ENCODE data around the gene WNK4.
"Not testable (repeated sequence)": the region's sequence is repeated elsewhere in the genome, so short reads cannot be mapped to it uniquely, and the experiment has no call there.

WNK4 gene

DNA sequence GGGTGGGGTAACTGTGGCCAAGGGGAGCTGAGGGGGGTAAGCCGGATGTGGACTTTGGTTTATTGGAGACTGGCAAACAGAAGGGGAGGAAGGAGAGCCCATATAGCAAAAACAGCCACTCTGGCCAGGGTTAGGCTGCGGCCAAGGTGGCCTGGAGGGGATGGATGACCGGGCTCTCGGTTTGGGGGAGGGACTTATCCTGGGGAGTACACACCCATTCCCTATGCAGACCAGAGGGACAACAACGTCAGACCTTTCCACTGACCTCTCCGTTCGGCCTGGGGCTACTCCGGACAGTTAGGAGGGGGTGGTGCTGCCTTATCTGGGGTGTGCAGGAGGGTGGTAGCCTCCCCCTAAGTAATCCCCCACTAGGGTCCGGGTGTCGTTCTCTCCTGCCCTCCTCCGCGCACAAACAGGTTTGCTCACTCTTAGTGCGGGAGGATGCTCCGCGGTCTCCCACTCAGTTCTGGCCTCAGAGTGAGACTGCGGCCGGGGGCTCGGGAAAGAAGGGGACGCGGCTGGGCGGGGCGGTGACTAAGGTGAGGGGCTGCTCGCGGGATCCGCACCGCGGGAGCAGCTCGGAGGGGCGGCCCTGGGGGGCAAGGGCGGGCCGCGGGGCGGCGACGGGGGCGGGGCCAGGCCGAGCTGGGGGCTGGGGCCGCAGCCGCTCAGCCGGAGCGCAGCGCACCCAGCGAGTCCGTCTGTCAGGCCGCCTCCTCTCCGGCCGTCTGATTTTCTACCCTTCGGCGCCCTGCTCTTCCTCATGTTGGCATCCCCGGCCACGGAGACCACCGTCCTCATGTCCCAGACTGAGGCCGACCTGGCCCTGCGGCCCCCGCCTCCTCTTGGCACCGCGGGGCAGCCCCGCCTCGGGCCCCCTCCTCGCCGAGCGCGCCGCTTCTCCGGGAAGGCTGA is at the start of gene WNK4:
TSS of gene WNK4 (plus strand) at position 675 of the 915 bp plus-strand sequence. CDS start at position 764, 89 bp downstream.
- no peak for DNase-seq (ENCODE audit: low read depth)

DNA sequence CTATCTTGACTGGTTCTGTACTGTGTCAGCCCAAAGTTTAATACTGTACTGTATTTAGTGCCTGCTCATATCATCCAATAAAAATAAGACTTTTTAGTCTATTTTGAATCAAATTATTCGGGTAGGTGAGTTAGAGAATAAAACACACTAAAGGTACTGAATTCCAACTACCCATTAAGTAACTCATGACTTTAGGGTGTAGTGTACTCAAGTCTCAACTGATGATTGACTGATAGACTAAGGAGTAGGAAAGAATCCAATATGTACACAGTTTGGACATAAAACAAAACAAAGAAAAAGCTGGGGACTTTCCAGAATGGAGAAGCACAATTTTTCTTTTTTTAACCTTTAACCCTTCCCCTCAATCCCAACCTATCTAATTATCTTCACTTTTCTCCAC is 39.7 kb upstream of the WNK4 start:
- DNase-seq (ENCODE audit: low read depth): no peak

DNA sequence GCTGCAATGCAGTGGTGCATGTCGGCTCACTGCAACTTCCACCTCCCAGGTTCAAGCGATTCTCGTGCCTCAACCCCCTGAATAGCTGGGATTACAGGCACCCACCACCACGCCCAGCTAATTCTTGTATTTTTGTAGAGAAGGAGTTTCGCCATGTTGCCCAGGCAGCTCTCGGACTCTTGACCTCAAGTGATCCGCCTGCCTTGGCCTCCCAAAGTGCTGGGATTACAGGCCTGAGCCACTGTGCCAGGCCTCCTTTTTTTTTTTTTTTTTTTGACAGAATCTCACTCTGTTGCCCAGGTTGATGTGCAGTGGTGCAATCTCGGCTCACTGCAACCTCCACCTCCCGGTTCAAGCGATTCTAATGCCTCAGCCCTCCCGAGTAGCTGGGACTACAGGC is 37.5 kb upstream of the WNK4 start:
- not testable (repeated sequence) for DNase-seq (ENCODE audit: low read depth)

DNA sequence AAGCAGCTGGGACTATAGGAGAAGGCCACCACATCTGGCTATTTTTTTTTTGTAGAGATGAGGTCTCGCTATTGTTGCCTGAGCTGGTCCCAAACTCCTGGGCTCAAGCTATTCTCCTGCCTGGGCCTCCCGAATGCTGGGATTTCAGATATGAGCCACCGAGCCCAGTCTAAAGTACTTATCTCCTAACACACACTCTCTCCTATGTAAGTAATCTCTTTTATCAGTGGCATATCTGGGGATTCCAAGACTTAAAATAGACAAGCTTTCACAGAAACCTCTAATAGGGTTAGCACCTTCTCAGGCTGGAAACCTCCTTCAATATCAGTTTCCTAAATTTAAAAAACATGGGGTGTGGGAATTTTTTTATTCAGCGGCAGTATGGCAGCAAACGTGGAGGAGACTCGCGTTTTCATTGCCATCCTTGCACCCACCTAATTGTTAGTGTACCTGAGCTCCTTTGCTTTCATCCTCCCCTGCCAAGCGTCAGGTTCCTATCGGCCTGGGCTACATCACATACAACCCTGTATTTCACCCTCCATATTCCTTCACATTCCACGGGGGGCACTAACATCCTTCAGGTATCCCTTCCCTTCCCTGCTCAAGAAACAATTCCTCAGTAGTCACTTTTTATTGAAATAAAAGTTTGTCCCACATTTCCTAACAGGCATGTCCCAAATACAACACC is 36.7 kb upstream of the WNK4 start:
- no peak for DNase-seq (ENCODE audit: low read depth)

DNA sequence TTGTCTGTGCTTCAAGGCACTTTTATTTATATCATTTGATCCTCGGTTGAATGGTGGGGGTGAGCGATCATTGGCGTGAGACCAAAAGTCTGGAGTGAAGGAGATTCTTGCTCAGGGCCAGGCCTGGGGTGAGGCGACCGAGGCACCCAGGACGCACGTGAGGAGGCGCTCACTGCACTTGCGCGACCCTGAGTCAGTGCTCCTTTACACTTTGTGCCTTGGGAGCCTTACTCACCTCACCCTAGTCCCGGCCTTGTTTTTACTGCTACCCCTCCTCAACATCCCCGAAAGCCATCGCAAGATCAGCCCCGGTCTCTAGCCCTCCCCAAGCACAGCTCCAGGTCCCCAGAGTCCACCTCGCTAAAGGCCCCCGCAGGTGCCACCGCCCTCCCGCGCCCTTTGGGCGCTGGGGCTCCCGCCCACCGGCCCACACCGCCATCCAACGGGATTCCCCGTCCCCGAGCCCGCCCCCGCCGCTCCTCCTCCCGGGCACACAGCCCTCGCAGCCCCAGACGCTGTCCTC is 36.1 kb upstream of the WNK4 start:
- DNase-seq (ENCODE audit: low read depth): peak; percentile 40

DNA sequence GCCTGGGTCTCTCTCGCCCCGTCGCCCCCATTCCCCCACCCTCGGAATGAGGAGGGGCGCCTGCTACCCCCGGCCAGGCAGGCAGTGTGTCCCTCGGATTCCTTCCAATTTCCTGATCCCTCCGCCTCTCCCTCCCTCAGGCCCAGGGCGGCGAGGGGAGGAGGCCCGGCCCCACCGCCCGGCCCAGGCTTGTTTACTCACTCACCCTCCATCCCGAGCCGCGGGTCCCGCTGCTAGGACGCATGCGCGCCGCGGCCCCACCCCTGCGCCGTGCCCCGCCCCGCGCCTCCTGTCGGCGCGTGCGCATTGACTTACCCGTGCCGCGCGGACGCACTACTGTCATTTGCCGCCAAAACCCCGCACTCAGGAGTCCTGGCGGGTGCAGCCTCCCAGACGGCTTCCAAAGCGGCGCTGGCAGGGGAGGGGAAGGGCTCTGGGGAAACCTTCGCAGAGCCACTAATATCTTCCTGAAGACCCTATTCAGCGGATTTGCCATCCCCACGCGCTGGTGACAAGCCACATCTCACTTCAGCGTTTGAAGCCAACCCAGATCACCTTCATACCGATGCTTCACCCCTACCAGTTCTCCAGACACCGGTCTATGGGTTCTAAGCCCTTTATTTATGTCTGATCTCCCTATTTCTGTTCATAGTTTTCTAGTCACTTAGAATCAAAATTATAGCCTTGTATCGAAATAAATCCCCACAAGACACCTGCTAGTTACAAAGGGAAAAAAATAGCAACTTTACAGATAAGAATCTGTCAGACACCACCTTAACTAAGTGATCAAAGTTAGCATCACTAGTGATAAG is 35.4 kb upstream of the WNK4 start, which contains the start of gene EZH1:
TSS of gene EZH1 (minus strand) at position 235 of the 812 bp plus-strand sequence. CDS start 16,099 bp downstream, outside the sequence.
- peak; percentile 81 for DNase-seq (ENCODE audit: low read depth)

DNA sequence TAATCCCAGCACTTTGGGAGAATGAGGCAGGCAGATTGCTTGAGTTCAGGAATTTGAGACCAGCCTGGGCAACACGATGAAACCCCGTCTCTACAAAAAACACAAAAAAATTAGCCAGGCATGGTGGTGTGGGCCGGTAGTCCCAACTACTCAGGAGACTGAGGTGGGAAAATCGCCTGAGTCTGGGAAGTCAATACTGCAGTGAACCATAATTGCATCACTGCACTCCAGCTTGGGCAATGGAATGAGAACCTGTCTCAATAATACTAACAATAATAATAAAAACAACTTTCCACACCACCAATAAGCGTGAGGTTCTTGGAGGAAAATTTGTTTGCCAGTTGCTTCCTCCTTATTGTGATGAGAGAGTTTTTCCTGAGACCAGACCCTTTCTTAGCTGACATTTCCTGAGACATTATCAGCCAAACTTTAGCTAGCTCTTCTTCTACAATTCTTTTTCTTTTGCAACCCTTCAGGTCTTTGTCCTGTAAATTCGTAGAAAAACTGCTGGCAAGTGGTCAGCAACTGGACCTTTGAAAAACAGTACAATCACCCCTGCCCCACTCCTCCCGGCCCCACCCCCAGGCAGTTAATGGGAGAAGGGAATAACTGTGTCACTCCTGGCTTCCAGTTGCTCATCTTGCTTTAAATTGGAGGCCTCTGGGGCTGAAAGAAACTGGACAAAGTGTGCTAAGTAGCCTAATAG is 32.1 kb upstream of the WNK4 start:
- DNase-seq (ENCODE audit: low read depth): no peak

DNA sequence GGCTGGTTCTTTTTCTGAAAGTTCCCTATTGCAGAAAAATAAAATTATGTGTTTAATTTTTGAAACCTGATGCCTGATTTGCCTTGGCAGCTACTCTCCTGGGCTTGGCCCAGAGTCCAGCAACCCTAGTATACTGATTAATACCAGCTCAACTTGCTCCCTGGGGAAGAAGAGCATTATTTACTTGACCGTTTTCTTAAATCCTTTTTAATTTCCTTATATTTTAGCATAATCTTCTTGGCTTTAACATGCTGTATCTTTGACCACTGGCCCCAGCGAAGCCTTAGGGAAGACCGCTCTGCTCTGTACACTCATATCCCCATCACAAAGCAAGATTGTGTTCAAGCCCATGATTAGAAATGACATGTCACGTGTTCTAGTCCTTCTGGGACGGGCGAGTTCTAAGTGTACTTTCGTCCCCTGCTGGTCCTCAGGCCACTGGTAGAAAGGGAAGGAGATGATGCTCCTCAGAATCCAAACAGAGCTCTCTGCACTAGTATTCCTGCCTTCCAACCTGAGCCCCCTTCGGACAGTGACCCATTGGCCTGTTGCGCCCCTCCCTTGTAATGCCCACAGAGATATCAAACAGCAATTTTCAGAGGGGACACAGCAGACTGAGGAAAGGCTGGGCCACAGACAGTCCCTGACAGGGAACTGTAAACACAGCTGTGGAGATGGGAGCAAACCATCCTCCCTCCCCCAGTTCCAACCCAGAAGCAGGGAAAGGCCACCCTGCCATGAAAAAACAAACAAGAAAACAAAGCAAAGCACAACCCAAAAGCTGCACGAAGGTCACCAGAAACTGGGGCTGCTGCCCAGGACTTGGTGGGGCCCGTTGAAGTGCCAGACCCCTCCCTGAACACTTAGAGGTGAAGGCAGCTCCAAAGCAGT is 31.3 kb upstream of the WNK4 start:
- DNase-seq (ENCODE audit: low read depth): no peak

DNA sequence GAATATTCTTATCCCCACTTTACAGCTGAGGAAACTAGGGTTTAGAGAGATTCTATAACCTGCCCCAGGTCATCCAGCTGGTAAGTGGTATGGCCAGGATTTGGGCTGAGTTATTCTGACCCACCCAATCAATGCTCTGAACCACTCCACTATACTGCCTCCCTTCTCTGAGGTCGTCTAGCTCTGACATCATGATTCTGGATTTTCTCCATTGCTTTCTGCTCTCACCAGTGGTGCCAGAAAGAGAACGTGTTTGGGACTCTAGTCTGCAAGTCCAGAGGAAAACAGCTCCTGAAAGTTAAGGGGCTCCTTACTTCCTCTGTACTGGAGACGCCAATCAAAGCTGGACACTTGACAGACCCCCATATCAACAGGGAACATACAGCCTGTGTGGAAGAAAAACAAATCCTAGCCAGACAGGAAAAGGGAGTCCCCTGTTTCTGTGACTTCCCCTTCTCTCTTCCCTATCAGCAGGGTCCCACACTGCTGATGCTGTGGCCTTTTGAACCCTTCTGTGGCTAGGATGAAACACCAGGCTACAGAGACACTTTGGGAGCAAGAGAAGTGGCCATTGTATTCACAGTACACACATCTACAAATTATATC is 29.6 kb upstream of the WNK4 start:
- DNase-seq (ENCODE audit: low read depth): no peak

DNA sequence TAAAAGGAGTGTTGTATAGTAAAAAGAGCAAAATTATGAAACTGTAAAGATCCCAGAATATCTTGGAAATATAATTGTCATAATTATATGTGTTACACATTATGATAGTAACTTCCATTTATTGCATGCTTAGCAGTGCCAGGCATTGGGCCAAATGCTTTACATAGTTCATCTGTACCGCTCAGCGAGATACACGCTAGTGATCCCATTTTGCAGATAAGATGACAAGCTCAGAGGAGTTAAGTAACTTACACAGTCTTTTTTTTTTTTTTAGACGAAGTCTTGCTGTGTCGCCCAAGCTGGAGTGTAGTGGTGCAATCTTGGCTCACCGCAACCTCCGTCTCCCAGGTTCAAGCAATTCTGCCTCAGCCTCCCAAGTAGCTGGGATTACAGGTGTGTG is 28.8 kb upstream of the WNK4 start:
- no peak for DNase-seq (ENCODE audit: low read depth)

DNA sequence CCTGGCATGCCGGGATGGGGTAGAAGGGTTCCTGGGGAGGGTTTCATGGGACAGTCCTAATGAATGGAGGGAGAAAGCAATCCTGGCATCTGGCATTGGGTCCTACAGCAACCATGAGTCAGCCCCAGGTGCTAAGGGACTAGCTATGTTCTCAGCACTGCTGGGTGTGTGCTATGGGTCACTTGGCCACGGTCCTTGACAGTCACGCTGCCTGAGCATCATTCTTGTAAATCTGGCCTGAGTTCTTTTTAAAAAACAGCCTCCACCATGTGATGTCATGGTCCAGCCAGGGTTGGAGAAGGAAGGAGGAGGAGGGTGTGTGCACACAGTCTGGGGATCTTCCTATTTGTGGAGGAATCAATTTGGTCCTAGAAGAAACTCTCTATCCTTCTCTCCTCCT is 25.6 kb upstream of the WNK4 start:
- DNase-seq (ENCODE audit: low read depth): no peak

DNA sequence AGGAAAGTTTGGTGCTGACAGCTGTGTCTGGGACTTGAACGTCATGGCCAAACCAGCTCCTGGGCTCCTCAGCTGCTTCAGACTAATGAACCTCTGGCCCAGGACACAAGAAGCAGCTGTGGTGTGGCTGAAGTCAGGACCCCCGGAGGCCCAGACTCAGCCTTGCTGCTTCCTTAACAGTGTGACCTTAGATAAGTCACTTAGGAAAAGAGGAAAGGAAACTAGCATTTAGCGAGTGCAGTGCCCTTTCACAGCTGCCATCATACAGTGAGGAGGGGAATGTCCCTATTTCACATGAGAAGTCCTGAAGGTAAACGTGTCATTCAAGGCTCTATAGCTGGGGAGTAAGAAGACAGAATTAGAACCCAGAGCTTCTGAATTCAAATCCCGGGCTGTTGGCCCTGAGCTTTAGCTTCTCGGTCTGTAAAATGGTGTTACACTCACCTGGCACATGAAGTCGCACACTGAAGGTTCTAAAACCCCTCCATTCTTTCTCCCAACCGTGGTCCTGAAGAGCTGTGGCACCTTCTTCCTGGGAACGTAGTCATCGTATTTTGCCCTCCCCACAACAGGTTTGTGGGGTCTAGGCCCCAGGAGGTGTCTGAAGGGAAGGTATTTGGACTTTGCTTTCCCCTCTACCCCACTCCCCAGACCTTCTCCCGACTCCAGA is 20.3 kb upstream of the WNK4 start:
- no peak for DNase-seq (ENCODE audit: low read depth)

DNA sequence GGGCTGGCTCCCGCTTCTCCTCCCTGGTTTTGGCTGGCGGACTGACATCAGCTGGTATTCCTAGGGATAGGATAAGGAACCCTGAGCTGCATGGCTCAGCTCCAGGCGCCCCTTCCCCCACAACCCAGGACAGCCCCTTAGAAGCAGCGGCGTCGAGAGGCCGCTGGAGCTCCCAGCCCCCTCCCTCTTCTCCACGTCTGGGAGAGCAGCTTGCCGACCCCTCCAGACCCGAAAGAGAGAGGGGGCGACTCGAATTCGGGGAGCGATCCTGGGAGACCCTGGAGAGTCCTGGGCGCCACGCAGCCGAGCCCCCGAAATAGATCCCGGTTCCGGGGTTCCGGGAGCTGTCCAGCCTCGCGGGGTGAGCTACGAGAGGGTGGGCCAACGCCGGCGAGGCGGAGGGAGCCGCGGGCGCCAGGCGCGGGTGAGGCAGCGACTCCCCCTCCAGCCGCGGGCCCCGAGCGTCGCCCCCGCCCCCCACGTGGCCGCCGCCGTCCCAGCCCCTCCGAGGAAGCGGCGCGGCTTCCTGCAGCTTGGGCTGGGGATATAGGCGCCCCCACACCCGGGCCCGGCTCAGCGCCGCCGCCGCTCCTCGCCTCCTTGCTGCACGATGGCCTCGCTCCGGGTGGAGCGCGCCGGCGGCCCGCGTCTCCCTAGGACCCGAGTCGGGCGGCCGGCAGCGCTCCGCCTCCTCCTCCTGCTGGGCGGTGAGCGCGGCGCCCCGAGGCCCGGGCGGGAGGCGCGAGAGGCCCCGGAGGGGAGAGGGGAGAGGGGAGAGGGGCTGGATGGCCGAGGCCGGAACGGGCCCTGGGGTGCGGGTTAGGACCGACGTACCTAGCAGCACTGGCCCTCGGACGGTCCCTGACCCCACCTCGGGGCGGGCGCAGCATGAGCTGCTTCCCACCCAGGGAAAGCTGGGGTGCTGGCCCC is 19.5 kb upstream of the WNK4 start, which contains the start of gene RAMP2:
TSS of gene RAMP2 (plus strand) at position 576 of the 930 bp plus-strand sequence. CDS start at position 611, 35 bp downstream.
- DNase-seq (ENCODE audit: low read depth): no peak

DNA sequence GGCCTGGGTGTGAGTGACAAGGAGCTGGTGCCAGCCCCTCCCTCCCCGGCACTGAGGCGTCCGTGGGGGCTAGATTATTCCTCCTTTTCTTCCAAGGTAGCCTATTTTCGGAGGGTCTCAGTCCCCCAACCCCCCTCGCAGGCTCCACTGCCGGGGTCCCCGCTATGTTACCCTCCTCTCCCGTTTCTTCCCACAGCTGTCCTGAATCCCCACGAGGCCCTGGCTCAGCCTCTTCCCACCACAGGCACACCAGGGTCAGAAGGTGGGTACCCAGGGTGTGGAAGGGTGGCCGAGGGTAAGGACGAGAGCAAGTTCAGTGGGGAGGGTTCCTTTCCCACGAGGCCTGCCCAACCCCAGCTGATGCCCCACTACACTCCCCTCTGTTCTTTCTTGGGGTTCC is 18.8 kb upstream of the WNK4 start:
- no peak for DNase-seq (ENCODE audit: low read depth)

DNA sequence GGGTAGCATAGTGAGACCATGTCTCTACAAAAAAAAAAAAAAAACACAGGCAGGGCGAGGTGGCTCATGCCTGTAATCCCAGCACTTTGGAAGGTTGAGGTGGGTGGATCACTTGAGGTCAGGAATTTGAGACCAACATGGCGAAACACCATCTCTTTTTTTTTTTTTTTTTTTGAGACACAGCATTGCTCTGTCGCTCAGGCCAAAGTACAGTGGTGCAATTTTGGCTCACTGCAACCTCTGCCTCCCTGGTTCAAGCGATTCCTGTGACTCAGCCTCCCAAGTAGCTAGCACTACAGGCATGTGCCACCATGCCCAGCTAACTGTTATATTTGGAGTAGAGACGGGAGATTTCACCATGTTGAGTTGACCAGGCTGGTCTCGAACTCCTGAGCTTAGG is 14.3 kb upstream of the WNK4 start:
- no peak for DNase-seq (ENCODE audit: low read depth)

DNA sequence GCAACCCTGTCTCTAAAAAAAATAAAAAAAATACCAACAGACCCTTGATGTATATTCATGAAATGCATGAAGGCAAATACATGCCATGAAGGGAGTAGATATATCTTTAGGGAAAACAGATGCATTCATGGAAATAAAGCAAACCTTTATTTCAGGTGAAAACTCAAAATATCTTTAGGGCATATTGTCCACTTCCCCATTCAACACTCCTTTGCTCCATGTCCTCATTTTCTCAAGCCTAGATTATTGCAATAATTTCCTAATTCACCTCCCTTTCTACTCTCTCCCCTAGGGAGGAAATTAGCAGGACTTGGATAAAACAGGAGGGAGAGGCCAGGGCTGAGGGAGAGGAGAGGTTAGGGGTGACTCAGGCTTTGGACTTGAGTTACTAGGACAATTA is 12.9 kb upstream of the WNK4 start:
- no peak for DNase-seq (ENCODE audit: low read depth)

DNA sequence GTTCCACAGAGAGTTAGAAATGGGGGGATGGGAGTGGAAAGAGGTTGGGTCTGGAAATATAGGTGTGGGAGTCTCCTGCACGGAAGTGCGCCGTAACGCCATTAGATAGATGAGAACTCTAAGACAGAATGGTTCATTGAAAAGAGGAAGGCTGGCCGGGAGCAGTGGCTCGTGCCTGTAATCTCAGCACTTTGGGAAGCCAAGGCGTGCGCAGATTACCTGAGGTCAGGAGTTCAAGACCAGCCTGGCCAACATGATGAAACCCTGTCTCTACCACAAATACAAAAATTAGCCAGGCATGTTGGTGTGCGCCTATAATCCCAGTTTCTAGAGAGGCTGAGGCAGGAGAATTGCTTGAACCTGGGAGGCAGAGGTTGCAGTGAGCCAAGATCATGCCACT is 12.4 kb upstream of the WNK4 start:
- DNase-seq (ENCODE audit: low read depth): not testable (repeated sequence)

DNA sequence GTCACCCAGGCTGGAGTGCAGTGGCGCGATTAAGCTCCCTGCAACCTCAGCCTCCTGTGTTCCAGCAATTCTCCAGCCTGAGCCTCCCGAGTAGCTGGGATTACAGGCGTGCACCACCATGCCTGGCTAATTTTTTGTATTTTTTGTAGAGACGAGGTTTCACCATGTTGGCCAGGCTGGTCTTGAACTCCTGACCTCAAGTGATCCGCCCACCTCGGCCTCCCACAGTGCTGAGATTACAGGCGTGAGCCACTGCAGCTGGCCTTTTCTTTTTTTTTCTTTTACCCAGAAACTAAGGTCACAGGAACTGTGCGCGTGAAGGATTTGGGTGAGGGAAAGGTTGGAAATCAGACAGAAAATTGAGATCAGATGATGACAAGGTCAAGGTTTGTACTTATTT is 10.4 kb upstream of the WNK4 start:
- DNase-seq (ENCODE audit: low read depth): not testable (repeated sequence)

Data from stimulated activated CD8-positive, alpha-beta memory T cell treated with anti-CD3 and anti-CD28 coated beads, Interleukin-12 subunit alpha, Interleukin-12 subunit beta, amount 100 ng/mL, for 1 hour (primary cell).